Measurements from ENCODE around the gene BRSK2.
"Not testable (repeated sequence)": the region's sequence is repeated elsewhere in the genome, so short reads cannot be mapped to it uniquely, and the experiment has no call there.

BRSK2 gene

DNA sequence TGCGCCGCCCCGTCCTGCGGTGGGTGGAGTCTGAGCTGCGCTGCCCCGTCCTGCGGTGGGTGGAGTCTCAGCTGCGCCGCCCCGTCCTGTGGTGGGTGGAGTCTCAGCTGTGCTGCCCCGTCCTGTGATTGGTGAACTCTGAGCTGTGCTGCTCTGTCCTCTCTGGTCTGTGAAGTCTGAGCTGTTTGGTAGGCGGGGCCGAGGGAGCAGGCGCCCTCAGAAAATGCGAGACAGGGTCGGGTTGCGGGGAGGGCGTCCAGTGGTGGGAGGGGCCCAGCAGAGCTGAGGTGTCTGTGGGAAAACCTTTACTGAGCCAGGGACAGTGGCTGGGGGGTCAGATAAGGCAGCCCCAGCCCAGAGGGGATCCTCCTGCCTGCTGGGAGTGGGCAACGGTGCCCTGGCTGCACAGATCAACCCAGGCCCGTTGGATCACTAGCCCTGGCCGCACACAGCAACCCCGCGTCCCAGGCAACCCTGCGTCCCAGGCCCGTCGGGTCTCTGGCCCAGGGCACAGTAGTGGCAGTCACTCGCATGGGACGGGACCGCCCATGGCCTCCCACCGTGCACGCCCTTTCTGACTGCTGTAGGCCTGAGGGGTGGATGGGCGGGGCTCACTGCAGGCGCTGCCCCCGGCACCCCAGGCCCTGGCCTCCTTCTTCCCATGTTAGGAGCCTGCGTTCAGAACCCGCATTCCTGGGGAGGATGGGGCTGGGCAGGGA lies 22.8 kb downstream of the BRSK2 start:
- Histone ChIP-seq H3K4me3 (ENCODE audit: low read depth, low read length, poor library complexity, severe bottlenecking) (no peak overlapping the region), H3K79me2 (ENCODE audit: insufficient read depth, low read length) (no peaks in the 10 kb centered on the region), H3K9ac (ENCODE audit: low read length) (no peak overlapping the region), H3K4me2 (ENCODE audit: low read length) (no peak overlapping the region), H3K9me2 (ENCODE audit: low read depth, low read length) (no peaks in the 10 kb centered on the region), H3K27me3 (ENCODE audit: insufficient read depth, low read length) (no peaks in the 10 kb centered on the region), H3K4me1 (ENCODE audit: insufficient read depth, low read length, severe bottlenecking) (no peaks in the 10 kb centered on the region), H3K27ac (ENCODE audit: low read depth, low read length, poor library complexity, severe bottlenecking) (no peak overlapping the region), H2AFZ (ENCODE audit: low read length) (no peak overlapping the region), H4K20me1 (ENCODE audit: insufficient read depth, low read length) (no peaks in the 10 kb centered on the region), H3K36me3 (ENCODE audit: insufficient read depth, low read length) (no peaks in the 10 kb centered on the region), H3F3A (ENCODE audit: insufficient read depth, low read length) (no peaks in the 10 kb centered on the region), H3K9me3 (ENCODE audit: low read length) (0 out of 2 replicates have a peak, but pooled peaks cover 4% of the 10 kb centered on the region)
- TF ChIP-seq CTCF (IDR thresholded peaks at IDR 0.05; ENCODE audit: low read length) (no peak), EZH2 (IDR thresholded peaks at IDR 0.05; ENCODE audit: borderline replicate concordance, low read length) (no peak)

DNA sequence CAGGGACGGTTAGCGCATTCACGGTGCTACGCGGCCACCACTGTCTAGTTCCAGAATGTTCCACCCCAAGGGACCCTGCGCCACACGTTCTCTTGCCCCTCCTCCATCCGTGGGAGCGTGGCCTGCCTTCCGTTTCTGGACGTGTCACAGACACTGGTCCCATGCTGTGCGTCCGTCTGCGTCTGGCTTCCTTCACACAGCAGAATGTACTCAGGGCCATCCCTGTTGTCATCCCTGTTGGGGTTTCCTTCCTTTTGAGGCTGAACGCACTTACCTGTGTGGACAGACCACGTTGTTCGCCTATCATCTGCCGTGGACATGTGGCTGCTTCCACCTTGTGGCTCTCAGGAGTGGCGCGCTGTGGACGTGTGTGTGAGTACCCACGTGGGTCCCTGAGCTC lies 24.9 kb downstream of the BRSK2 start:
- Histone ChIP-seq H3F3A (ENCODE audit: insufficient read depth, low read length) (no peaks in the 10 kb centered on the region), H3K9me3 (ENCODE audit: low read length) (0 out of 2 replicates have a peak, but pooled peaks cover 4% of the 10 kb centered on the region), H3K4me1 (ENCODE audit: insufficient read depth, low read length, severe bottlenecking) (no peaks in the 10 kb centered on the region), H3K9ac (ENCODE audit: low read length) (no peak overlapping the region), H3K9me2 (ENCODE audit: low read depth, low read length) (no peaks in the 10 kb centered on the region), H2AFZ (ENCODE audit: low read length) (no peak overlapping the region), H3K27ac (ENCODE audit: low read depth, low read length, poor library complexity, severe bottlenecking) (no peak overlapping the region), H4K20me1 (ENCODE audit: insufficient read depth, low read length) (no peaks in the 10 kb centered on the region), H3K27me3 (ENCODE audit: insufficient read depth, low read length) (no peaks in the 10 kb centered on the region), H3K4me2 (ENCODE audit: low read length) (no peak overlapping the region), H3K4me3 (ENCODE audit: low read depth, low read length, poor library complexity, severe bottlenecking) (no peak overlapping the region), H3K79me2 (ENCODE audit: insufficient read depth, low read length) (no peaks in the 10 kb centered on the region), H3K36me3 (ENCODE audit: insufficient read depth, low read length) (no peaks in the 10 kb centered on the region)
- TF ChIP-seq EZH2 (IDR thresholded peaks at IDR 0.05; ENCODE audit: borderline replicate concordance, low read length) (no peak), CTCF (IDR thresholded peaks at IDR 0.05; ENCODE audit: low read length) (no peak)

DNA sequence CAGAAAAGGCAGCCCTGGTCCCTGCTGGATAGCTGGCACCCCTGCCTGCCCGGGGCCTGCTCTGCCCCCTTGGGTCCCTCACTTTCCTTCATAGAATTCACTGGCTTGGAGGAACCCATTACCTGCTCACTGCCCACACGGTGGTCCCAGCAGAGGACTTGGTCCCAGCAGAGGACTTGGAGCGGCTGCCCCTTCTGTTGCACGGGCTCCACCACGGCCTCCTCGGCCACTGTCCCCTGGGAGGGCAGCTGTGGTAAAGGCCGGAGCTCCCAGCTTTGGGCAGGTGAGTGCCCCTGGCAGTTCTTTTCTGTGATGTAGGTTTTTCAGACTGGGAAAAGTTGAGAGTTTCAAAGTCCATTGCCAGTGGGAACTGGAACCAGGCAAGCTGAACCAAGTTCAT lies 25.9 kb downstream of the BRSK2 start:
- Histone ChIP-seq H2AFZ (ENCODE audit: low read length) (no peak overlapping the region), H4K20me1 (ENCODE audit: insufficient read depth, low read length) (no peaks in the 10 kb centered on the region), H3K79me2 (ENCODE audit: insufficient read depth, low read length) (no peaks in the 10 kb centered on the region), H3K9me3 (ENCODE audit: low read length) (0 out of 2 replicates have a peak, but pooled peaks cover 4% of the 10 kb centered on the region), H3K4me2 (ENCODE audit: low read length) (no peak overlapping the region), H3K4me3 (ENCODE audit: low read depth, low read length, poor library complexity, severe bottlenecking) (no peak overlapping the region), H3K27me3 (ENCODE audit: insufficient read depth, low read length) (no peaks in the 10 kb centered on the region), H3K9ac (ENCODE audit: low read length) (no peak overlapping the region), H3K36me3 (ENCODE audit: insufficient read depth, low read length) (no peaks in the 10 kb centered on the region), H3K9me2 (ENCODE audit: low read depth, low read length) (no peaks in the 10 kb centered on the region), H3F3A (ENCODE audit: insufficient read depth, low read length) (no peaks in the 10 kb centered on the region), H3K4me1 (ENCODE audit: insufficient read depth, low read length, severe bottlenecking) (no peaks in the 10 kb centered on the region), H3K27ac (ENCODE audit: low read depth, low read length, poor library complexity, severe bottlenecking) (no peak overlapping the region)
- TF ChIP-seq CTCF (IDR thresholded peaks at IDR 0.05; ENCODE audit: low read length) (no peak), EZH2 (IDR thresholded peaks at IDR 0.05; ENCODE audit: borderline replicate concordance, low read length) (no peak)

DNA sequence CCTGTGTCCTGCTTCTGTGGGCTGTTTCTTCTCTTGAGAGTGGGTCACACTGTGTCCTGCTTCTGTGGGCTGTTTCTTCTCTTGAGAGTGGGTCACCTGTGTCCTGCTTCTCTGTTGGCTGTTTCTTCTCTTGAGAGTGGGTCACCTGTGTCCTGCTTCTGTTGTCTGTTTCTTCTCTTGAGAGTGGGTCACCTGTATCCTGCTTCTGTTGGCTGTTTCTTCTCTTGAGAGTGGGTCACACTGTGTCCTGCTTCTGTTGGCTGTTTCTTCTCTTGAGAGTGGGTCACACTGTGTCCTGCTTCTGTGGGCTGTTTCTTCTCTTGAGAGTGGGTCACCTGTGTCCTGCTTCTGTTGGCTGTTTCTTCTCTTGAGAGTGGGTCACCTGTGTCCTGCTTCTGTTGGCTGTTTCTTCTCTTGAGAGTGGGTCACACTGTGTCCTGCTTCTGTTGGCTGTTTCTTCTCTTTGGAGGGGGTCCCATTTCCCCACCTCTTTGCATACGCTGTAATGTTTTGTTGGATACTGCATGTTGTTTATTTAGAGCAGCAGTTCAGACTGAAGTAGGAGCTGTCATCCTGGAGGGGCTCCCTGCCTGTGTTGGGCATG lies 28.6 kb downstream of the BRSK2 start:
- H3K27ac ChIP-seq (ENCODE audit: low read depth, low read length, poor library complexity, severe bottlenecking); H3K9me2 ChIP-seq (ENCODE audit: low read depth, low read length); H3K4me3 ChIP-seq (ENCODE audit: low read depth, low read length, poor library complexity, severe bottlenecking); H3K79me2 ChIP-seq (ENCODE audit: insufficient read depth, low read length); H3F3A ChIP-seq (ENCODE audit: insufficient read depth, low read length); H3K9ac ChIP-seq (ENCODE audit: low read length); H3K4me2 ChIP-seq (ENCODE audit: low read length); H3K36me3 ChIP-seq (ENCODE audit: insufficient read depth, low read length); H3K4me1 ChIP-seq (ENCODE audit: insufficient read depth, low read length, severe bottlenecking); H3K27me3 ChIP-seq (ENCODE audit: insufficient read depth, low read length); H2AFZ ChIP-seq (ENCODE audit: low read length); H4K20me1 ChIP-seq (ENCODE audit: insufficient read depth, low read length); H3K9me3 ChIP-seq (ENCODE audit: low read length): not testable (repeated sequence)
